T47D (cell line): ENCODE data around the gene TMEM167B.

ENCODE experiments used
- DNase-seq, 2 experiments: peaks; one replicate each; pipeline versions ENCODE4 v3.0.0 to v3.0.0-alpha.2; 2011 to 2012; ENCODE audit warnings: low read depth in 1 of 2, low spot score in 1 of 2
- JUND ChIP-seq: IDR thresholded peaks from 2 replicates; pipeline ENCODE4 v1.6.1; 2012; ENCODE audit warnings: low read depth
- in situ Hi-C: cut with HindIII; loops from 2 replicates; pipeline ENCODE4 v1.10.0; 2016; ENCODE audit warnings: low sequenced_read_pairs, low pct_unique_long_range_greater_than_20kb

Gene TMEM167B

GRCh38 chr1:109061183-109061582 lies 29.4 kb upstream of the TMEM167B start:
- DNase-seq: no peak
- in situ Hi-C loops: no loop called here
- no peak for TF ChIP-seq JUND

- no peak for TF ChIP-seq JUND
- DNase-seq: no peak
- in situ Hi-C loops: no loop called here
Observed at GRCh38 chr1:109065137-109065536, 25.4 kb upstream of the TMEM167B start.

GRCh38 chr1:109067883-109068282 lies 22.7 kb upstream of the TMEM167B start:
- no peak for DNase-seq
- in situ Hi-C loops: no loop called here
- TF ChIP-seq JUND: no peak

GRCh38 chr1:109069294-109069693 lies 21.3 kb upstream of the TMEM167B start:
- no peak for DNase-seq
- TF ChIP-seq JUND: no peak
- in situ Hi-C loops: no loop called here

- in situ Hi-C loops: no loop called here
- TF ChIP-seq JUND: no peak
- DNase-seq: peak; percentile 81 to 92
Observed at GRCh38 chr1:109075531-109076490, 14.8 kb upstream of the TMEM167B start, which contains the start of gene TAF13. TAF13 (minus strand) TSS chr1:109076003; CDS start chr1:109075947, 56 bp downstream.

GRCh38 chr1:109078317-109078716 lies 12.2 kb upstream of the TMEM167B start:
- no peak for DNase-seq
- no peak for TF ChIP-seq JUND
- in situ Hi-C loops: no loop called here

- TF ChIP-seq JUND: no peak
- in situ Hi-C loops: no loop called here
- no peak for DNase-seq
Observed at GRCh38 chr1:109079240-109079622, 11.3 kb upstream of the TMEM167B start.

- no peak for DNase-seq
- no peak for TF ChIP-seq JUND
- in situ Hi-C loops: no loop called here
Observed at GRCh38 chr1:109080441-109081082, 10.0 kb upstream of the TMEM167B start.

- in situ Hi-C loops: no loop called here
- no peak for TF ChIP-seq JUND
- DNase-seq: no peak
Observed at GRCh38 chr1:109083501-109083900, 7.1 kb upstream of the TMEM167B start.

- DNase-seq: no peak
- in situ Hi-C loops: no loop called here
- TF ChIP-seq JUND: no peak
Observed at GRCh38 chr1:109083923-109084322, 6.6 kb upstream of the TMEM167B start.

GRCh38 chr1:109084563-109085517 lies 5.7 kb upstream of the TMEM167B start:
- DNase-seq: no peak
- in situ Hi-C loops: no loop called here
- no peak for TF ChIP-seq JUND

GRCh38 chr1:109089242-109090015 lies 1.1 kb upstream of the TMEM167B start:
- in situ Hi-C loops: no loop called here
- peak; percentile 38 to 88 for DNase-seq
- no peak for TF ChIP-seq JUND
